Measurements from ENCODE around the gene FRMD7. TPM values are rescaled to one million over a fixed set of nuclear protein-coding genes. Genes with fewer than 3 reads are reported as not detected.

FRMD7 gene
- total and polyA plus RNA-seq, 2 experiments from 2014 or later = not detected

DNA sequence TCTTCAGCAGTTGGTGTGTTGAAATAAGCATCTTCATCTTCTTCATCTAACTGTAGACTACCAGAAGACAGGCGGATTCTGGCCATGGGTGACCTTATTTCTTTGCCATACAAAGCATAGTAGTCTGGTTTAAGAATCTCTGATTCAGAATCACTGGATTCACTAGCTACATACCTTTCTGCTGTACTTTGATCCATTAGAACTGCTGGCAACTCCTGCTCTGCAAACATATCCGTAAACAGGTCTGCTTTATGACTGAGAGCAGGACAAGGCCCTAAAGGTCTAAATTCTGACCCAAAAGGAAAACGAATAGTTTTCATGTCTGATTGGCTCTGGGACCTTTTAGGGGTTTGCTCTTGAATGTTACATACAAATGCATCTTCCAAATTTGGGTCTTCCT is 49.9 kb downstream of the FRMD7 start:
- ATAC-seq = no peak
- Histone ChIP-seq H3K79me2 (replicated peaks; ENCODE audit: insufficient read depth) (no peaks in the 10 kb centered on the region), H3K9me2 (ENCODE audit: insufficient read depth) (no peaks in the 10 kb centered on the region), H3F3A (replicated peaks; ENCODE audit: low read depth) (no peaks in the 10 kb centered on the region), H3K36me3 (ENCODE audit: insufficient read depth) (no peaks in the 10 kb centered on the region; the same call in 1 of the 2 replicates), H4K20me1 (replicated peaks; ENCODE audit: insufficient read depth) (no peaks in the 10 kb centered on the region), H3K27ac (ENCODE audit: low read depth) (no peak overlapping the region), H3K4me3 (no peak overlapping the region), H3K4me2 (no peak overlapping the region), H3K27me3 (ENCODE audit: insufficient read depth) (no peaks in the 10 kb centered on the region), H2AFZ (no peak overlapping the region), H3K4me1 (ENCODE audit: insufficient read depth) (no peaks in the 10 kb centered on the region)
- Mint-ChIP-seq H3K27me3 (ENCODE audit: insufficient read depth, low read depth, poor library complexity) (no peaks in the 10 kb centered on the region), H3K9me3 (no peaks in the 10 kb centered on the region), H3K4me3 (no peak overlapping the region), H3K27ac (no peak overlapping the region), H3K36me3 (ENCODE audit: low read depth) (peaks cover 10% of the 10 kb centered on the region; the same call in 2 of the 3 replicates), H3K4me1 (no peaks in the 10 kb centered on the region)
- DNase-seq (ENCODE audit: low spot score) = no peak
- TF ChIP-seq ZNF331 (CRISPR knock-in tag; IDR thresholded peaks at IDR 0.05; ENCODE audit: low read depth) (no peak), ZNF462 (CRISPR knock-in tag; IDR thresholded peaks at IDR 0.05) (no peak), POLR2AphosphoS5 (IDR thresholded peaks at IDR 0.05; ENCODE audit: low read depth) (no peak), EZH2 (IDR thresholded peaks at IDR 0.05; ENCODE audit: low read depth, unreplicated experiment) (no peak), CTCF (conservative IDR thresholded peaks at IDR 0.05; ENCODE audit: low read depth in 2 of 2) (no peak), ZNF114 (CRISPR knock-in tag; IDR thresholded peaks at IDR 0.05) (no peak), ETS1 (IDR thresholded peaks at IDR 0.05) (no peak), STAT1 (IDR thresholded peaks at IDR 0.05; ENCODE audit: unreplicated experiment) (no peak), NANOG (IDR thresholded peaks at IDR 0.05; ENCODE audit: borderline replicate concordance) (no peak), CREB1 (CRISPR knock-in tag; IDR thresholded peaks at IDR 0.05; ENCODE audit: low read depth) (no peak), REST (IDR thresholded peaks at IDR 0.05; ENCODE audit: unreplicated experiment) (no peak), JUNB (IDR thresholded peaks at IDR 0.05; ENCODE audit: unreplicated experiment) (no peak), EZH2phosphoT487 (IDR thresholded peaks at IDR 0.05; ENCODE audit: unreplicated experiment) (no peak)

Measured in GM23338 (cell line).